Suprapubic skin (tissue), 4 donors: ENCODE data around the gene FRK.

ENCODE experiments used
- EP300 ChIP-seq: sonication (generic); formaldehyde crosslinking; IDR thresholded peaks from one replicate; pipeline ENCODE4 v1.6.1; 2017; ENCODE audit warnings: antibody characterized with exemption
- POLR2AphosphoS5 ChIP-seq, 3 donors: sonication (generic); formaldehyde crosslinking; IDR thresholded peaks; one replicate each; pipeline ENCODE4 v1.6.1; 2017; ENCODE audit warnings: antibody characterized with exemption in 3 of 3
- TF ChIP-seq, protein P1 (sequence below), 2 donors: fragments of 200-600 bp in 1 of 2; fragments of 450-650 bp in 1 of 2; sonication (generic) in 1 of 2; IDR thresholded peaks; one replicate each; pipeline ENCODE4 v1.5.1; 2016 to 2019; ENCODE audit warnings: antibody characterized with exemption in 2 of 2, mild to moderate bottlenecking in 1 of 2, moderate library complexity in 1 of 2

DNA sequence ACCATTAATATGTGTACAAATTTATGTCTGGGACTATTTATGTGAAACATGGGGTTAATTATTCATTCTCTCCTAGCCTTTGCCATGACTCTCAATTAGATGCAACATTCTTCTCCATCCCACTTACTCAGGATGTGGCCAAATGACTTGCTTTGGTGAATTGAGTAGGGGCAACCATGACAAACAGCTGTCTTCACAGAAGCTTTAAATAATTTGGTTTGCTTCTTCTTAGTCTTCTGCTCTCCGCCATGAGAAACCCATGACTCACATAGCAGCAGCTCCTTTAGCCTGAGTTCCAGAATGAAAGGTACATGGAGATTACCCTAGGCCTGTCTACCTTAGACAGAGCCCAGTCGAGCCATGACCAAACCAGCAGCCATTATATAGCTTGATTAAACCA lies 74.7 kb downstream of the FRK start:
- TF ChIP-seq, protein P1, sequence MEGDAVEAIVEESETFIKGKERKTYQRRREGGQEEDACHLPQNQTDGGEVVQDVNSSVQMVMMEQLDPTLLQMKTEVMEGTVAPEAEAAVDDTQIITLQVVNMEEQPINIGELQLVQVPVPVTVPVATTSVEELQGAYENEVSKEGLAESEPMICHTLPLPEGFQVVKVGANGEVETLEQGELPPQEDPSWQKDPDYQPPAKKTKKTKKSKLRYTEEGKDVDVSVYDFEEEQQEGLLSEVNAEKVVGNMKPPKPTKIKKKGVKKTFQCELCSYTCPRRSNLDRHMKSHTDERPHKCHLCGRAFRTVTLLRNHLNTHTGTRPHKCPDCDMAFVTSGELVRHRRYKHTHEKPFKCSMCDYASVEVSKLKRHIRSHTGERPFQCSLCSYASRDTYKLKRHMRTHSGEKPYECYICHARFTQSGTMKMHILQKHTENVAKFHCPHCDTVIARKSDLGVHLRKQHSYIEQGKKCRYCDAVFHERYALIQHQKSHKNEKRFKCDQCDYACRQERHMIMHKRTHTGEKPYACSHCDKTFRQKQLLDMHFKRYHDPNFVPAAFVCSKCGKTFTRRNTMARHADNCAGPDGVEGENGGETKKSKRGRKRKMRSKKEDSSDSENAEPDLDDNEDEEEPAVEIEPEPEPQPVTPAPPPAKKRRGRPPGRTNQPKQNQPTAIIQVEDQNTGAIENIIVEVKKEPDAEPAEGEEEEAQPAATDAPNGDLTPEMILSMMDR (IDR thresholded peaks at IDR 0.05), result no peak
- TF ChIP-seq POLR2AphosphoS5 (IDR thresholded peaks at IDR 0.05) (no peak), EP300 (no peak)
